Body of pancreas (tissue), 4 donors: Measurements from ENCODE around the gene SUMO3. TPM values are rescaled to one million over a fixed set of nuclear protein-coding genes. Genes with fewer than 3 reads are reported as not detected.
A peak's percentile ranks its signal among the peaks of the same experiment; 100 is the strongest.

ENCODE experiments used
- ATAC-seq: fragments of 150-250 bp; one replicate; pipeline ENCODE4 v1.9.1; 2016
- DNase-seq, 4 donors: peaks; one replicate each; pipeline ENCODE4 v3.0.0-alpha.2; 2019
- H3K27ac ChIP-seq, 4 donors: fragments of 200-600 bp; sonication (generic); 1 replicate in 3 of 4; 2 replicates in 1 of 4; pipeline versions ENCODE4 v1.5.1 to v1.6.1; 2016 to 2019; ENCODE audit warnings: mild to moderate bottlenecking in 1 of 4, mixed read lengths in 1 of 4, moderate library complexity in 1 of 4
- H3K27me3 ChIP-seq, 2 donors: fragments of 200-600 bp; sonication (generic); one replicate each; pipeline ENCODE4 v1.6.0; 2016; ENCODE audit warnings: mild to moderate bottlenecking in 1 of 2
- H3K36me3 ChIP-seq, 2 donors: fragments of 200-600 bp; sonication (generic); replicated peaks in 1 of 2; 2 replicates each; pipeline ENCODE4 v1.5.1; 2016; ENCODE audit warnings: low read depth in 2 of 2; ENCODE audit not compliant: insufficient read depth in 1 of 2
- H3K4me1 ChIP-seq: fragments of 200-600 bp; sonication (generic); one replicate; pipeline ENCODE4 v1.6.0; 2016
- H3K4me3 ChIP-seq, 2 donors: fragments of 200-600 bp; sonication (generic); 1 replicate in 1 of 2; 2 replicates in 1 of 2; pipeline ENCODE4 v1.5.1; 2016 to 2019
- H3K9me3 ChIP-seq, 3 donors: fragments of 200-600 bp; sonication (generic); 1 replicate in 2 of 3; 2 replicates in 1 of 3; pipeline ENCODE4 v1.5.1; 2016
- POLR2A ChIP-seq, 3 donors: fragments of 450-650 bp; IDR thresholded peaks; one replicate each; pipeline ENCODE4 v1.6.1; 2016; ENCODE audit warnings: antibody characterized with exemption in 3 of 3, mild to moderate bottlenecking in 2 of 3
- WGBS, 2 donors: methylation state at CpG; one replicate each; pipeline ENCODE4 v1.1.5; 2017; 5-methylcytosine and 5-hydroxymethylcytosine counted together
- intact Hi-C: fragments of 100-400 bp; cut with DNase I; formaldehyde crosslinking; loops from one replicate; pipeline ENCODE4 v1.15.1; 2023
- total RNA-seq, 2 donors: library from RNA; depleted of rRNA; stranded (reverse); fragments of >200 nt; gene quantifications; one replicate each; pipeline ENCODE4 v1.1.0, GENCODE V29; 2016
- TF ChIP-seq, protein P1 (sequence below), 7 experiments: fragments of 450-650 bp in 4 of 7; fragments of 200-600 bp in 3 of 7; sonication (generic) in 3 of 7; IDR thresholded peaks; one replicate each; pipeline ENCODE4 v1.5.1; 2016 to 2019; ENCODE audit warnings: antibody characterized with exemption in 7 of 7

The SUMO3 gene
- total RNA-seq, 2 donors from 2014 or later = 20.4 to 33.2 TPM

- intact Hi-C loops = loop anchor here (10.0 kb wide), 1 partner anchor 288 kb away; no protein-coding TSS in a partner anchor
- Histone ChIP-seq H3K4me1 (peaks cover 38% of the 10 kb centered on the region), H3K36me3 (peaks cover 0 to 4% of the 10 kb centered on the region in 2 donors), H3K9me3 (no peaks in the 10 kb centered on the region), H3K4me3 (peak overlapping the region; percentile 84 to 98), H3K27ac (peak overlapping the region in 3 of 4 donors; percentile 69 to 83 (median 80)), H3K27me3 (no peaks in the 10 kb centered on the region)
- DNase-seq (no peak), ATAC-seq (no peak)
- TF ChIP-seq, protein P1, sequence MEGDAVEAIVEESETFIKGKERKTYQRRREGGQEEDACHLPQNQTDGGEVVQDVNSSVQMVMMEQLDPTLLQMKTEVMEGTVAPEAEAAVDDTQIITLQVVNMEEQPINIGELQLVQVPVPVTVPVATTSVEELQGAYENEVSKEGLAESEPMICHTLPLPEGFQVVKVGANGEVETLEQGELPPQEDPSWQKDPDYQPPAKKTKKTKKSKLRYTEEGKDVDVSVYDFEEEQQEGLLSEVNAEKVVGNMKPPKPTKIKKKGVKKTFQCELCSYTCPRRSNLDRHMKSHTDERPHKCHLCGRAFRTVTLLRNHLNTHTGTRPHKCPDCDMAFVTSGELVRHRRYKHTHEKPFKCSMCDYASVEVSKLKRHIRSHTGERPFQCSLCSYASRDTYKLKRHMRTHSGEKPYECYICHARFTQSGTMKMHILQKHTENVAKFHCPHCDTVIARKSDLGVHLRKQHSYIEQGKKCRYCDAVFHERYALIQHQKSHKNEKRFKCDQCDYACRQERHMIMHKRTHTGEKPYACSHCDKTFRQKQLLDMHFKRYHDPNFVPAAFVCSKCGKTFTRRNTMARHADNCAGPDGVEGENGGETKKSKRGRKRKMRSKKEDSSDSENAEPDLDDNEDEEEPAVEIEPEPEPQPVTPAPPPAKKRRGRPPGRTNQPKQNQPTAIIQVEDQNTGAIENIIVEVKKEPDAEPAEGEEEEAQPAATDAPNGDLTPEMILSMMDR (IDR thresholded peaks at IDR 0.05) = no peak
- TF ChIP-seq POLR2A (IDR thresholded peaks at IDR 0.05) = no peak
- 24 to 54% methylated on average over 15 to 32 of the region's 32 CpGs for whole genome bisulfite sequencing, 2 donors
Measured at GRCh38 chr21:44802396-44803153, 15.3 kb downstream of the SUMO3 start.

GRCh38 chr21:44801468-44802395 is 16.1 kb downstream of the SUMO3 start, which contains the start of gene UBE2G2:
TSS of gene UBE2G2 (minus strand) at chr21:44801820. CDS start at chr21:44801748, 72 bp downstream.
- Histone ChIP-seq H3K36me3 (peaks cover 0 to 4% of the 10 kb centered on the region in 2 donors), H3K27me3 (no peaks in the 10 kb centered on the region), H3K9me3 (no peaks in the 10 kb centered on the region), H3K27ac (peak within 1 kb of the TSS; percentile 19 to 83 (median 74)), H3K4me3 (peak within 1 kb of the TSS; percentile 84 to 98), H3K4me1 (peaks cover 38% of the 10 kb centered on the region)
- TF ChIP-seq, protein P1 (IDR thresholded peaks at IDR 0.05) = no peak
- peak; percentile 32 to 71 (median 70) for TF ChIP-seq POLR2A (IDR thresholded peaks at IDR 0.05)
- peak; percentile 95 for ATAC-seq
- intact Hi-C loops = loop anchor here (10.0 kb wide), 1 partner anchor 287 kb away; no protein-coding TSS in a partner anchor
- peak; percentile 77 to 83 (median 80) for DNase-seq
- WGBS, 2 donors = 0% methylated on average over 13 to 86 of the region's 97 CpGs

DNA sequence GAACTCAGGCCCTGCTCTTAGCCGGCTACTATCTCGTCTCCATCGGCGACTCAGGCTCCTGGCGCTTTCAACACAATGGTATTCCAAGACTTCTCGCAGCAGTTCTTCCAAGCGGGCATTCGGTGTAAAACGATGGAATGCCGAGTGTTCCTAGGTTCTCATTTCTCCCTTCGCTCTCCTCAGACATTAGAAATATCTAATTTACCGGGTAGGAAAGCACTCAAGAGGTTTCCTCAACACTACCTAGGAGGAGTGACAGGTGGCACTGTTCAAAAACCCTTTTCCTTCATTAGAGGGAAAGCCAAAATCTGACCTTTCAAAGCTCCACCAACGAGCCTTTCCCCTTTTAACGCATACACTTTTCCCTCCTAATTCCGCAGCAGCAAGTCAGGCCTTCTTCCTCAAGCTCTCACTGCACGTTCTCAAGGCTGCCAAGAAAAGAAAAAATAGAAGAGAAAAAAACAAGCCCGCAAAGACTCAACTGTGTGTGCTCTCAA is 16.8 kb downstream of the SUMO3 start:
- ATAC-seq (peak; percentile 30), DNase-seq (no peak)
- TF ChIP-seq POLR2A (IDR thresholded peaks at IDR 0.05) = no peak
- TF ChIP-seq, protein P1 (IDR thresholded peaks at IDR 0.05) = peak in 4 of 7 experiments; percentile 18 to 44 (median 36)
- peak overlapping the region in 3 of 4 donors; percentile 69 to 83 (median 80) for H3K27ac ChIP-seq
- intact Hi-C loops = loop anchor here (10.0 kb wide), 1 partner anchor 286 kb away; no protein-coding TSS in a partner anchor
- H3K36me3 ChIP-seq = peaks cover 0 to 4% of the 10 kb centered on the region in 2 donors
- H3K27me3 ChIP-seq = no peaks in the 10 kb centered on the region
- H3K9me3 ChIP-seq = no peaks in the 10 kb centered on the region
- peaks cover 38% of the 10 kb centered on the region for H3K4me1 ChIP-seq
- 1 to 2% methylated on average over 17 of the region's 17 CpGs for WGBS, 2 donors
- H3K4me3 ChIP-seq = peak overlapping the region; percentile 84 to 98

GRCh38 chr21:44800103-44800502 is 17.8 kb downstream of the SUMO3 start:
- ATAC-seq = no peak
- DNase-seq = peak in 1 of 4 donors; percentile 25
- WGBS, 2 donors = 33 to 38% methylated on average over 12 of the region's 12 CpGs
- peaks cover 38% of the 10 kb centered on the region for H3K4me1 ChIP-seq
- no peaks in the 10 kb centered on the region for H3K9me3 ChIP-seq
- no peaks in the 10 kb centered on the region for H3K27me3 ChIP-seq
- no peak overlapping the region for H3K27ac ChIP-seq
- H3K36me3 ChIP-seq = peaks cover 0 to 4% of the 10 kb centered on the region in 2 donors
- intact Hi-C loops = loop anchor here (10.0 kb wide), 1 partner anchor 285 kb away; no protein-coding TSS in a partner anchor
- TF ChIP-seq, protein P1 (IDR thresholded peaks at IDR 0.05) = peak in 6 of 7 experiments; percentile 8 to 35 (median 22)
- TF ChIP-seq POLR2A (IDR thresholded peaks at IDR 0.05) = no peak
- no peak overlapping the region for H3K4me3 ChIP-seq
